Keratinocyte (primary cell): Measurements from ENCODE around the gene CLEC16A. TPM values are rescaled to one million over a fixed set of nuclear protein-coding genes. Genes with fewer than 3 reads are reported as not detected.
A peak's percentile ranks its signal among the peaks of the same experiment; 100 is the strongest.
"Not testable (repeated sequence)": the region's sequence is repeated elsewhere in the genome, so short reads cannot be mapped to it uniquely, and the experiment has no call there.

ENCODE experiments used
- DNase-seq: peaks from one replicate; pipeline ENCODE4 v3.0.0-alpha.2; 2011; ENCODE audit warnings: low read depth, missing footprints, low spot score
- FAIRE-seq: peaks from 2 replicates; lab custom pipeline; 2011; peaks lifted over from hg19 to GRCh38; lab: Jason Lieb, UNC
- H2AFZ ChIP-seq: 2 replicates; pipeline ENCODE4 v1.6.0; 2012; ENCODE audit warnings: low read length, control low read depth, inconsistent platforms; ENCODE audit not compliant: control insufficient read depth
- H3K27ac ChIP-seq: 2 replicates; pipeline ENCODE4 v1.5.1; 2011; ENCODE audit warnings: low read length; ENCODE audit not compliant: control insufficient read depth, insufficient read depth
- H3K27me3 ChIP-seq: 3 replicates; pipeline ENCODE4 v1.6.0; 2011; ENCODE audit warnings: low read length; ENCODE audit not compliant: control insufficient read depth, insufficient read depth; ENCODE audit errors: extremely low read depth
- H3K36me3 ChIP-seq, 2 experiments: 2 replicates in 1 of 2; 3 replicates in 1 of 2; pipeline ENCODE4 v1.5.1; 2011; ENCODE audit warnings: low read length in 2 of 2, mild to moderate bottlenecking in 1 of 2; ENCODE audit not compliant: control insufficient read depth in 2 of 2, insufficient read depth in 2 of 2; ENCODE audit errors: extremely low read depth in 1 of 2
- H3K4me1 ChIP-seq: 3 replicates; pipeline ENCODE4 v1.5.1; 2011; ENCODE audit warnings: low read length; ENCODE audit not compliant: control insufficient read depth, insufficient read depth; ENCODE audit errors: extremely low read depth
- H3K4me2 ChIP-seq: 3 replicates; pipeline ENCODE4 v1.6.0; 2011; ENCODE audit warnings: low read depth, low read length; ENCODE audit not compliant: control insufficient read depth, insufficient read depth; ENCODE audit errors: extremely low read depth
- H3K4me3 ChIP-seq, 3 experiments: fragments of 200-600 bp in 1 of 3; sonication (generic) in 1 of 3; 2 replicates in 2 of 3; 3 replicates in 1 of 3; pipeline ENCODE4 v1.5.1; 2011 to 2016; ENCODE audit warnings: low read length in 3 of 3, mild to moderate bottlenecking in 3 of 3, control low read depth in 2 of 3, inconsistent platforms in 1 of 3, low read depth in 1 of 3, mixed read lengths in 1 of 3, mixed run types in 1 of 3, moderate library complexity in 1 of 3; ENCODE audit not compliant: control insufficient read depth in 2 of 3, insufficient read depth in 2 of 3; ENCODE audit errors: extremely low read depth in 1 of 3
- H3K79me2 ChIP-seq: 2 replicates; pipeline ENCODE4 v1.6.0; 2012; ENCODE audit warnings: low read length; ENCODE audit not compliant: control insufficient read depth, insufficient read depth
- H3K9ac ChIP-seq: 3 replicates; pipeline ENCODE4 v1.6.0; 2011; ENCODE audit warnings: low read length; ENCODE audit not compliant: control insufficient read depth, insufficient read depth; ENCODE audit errors: extremely low read depth
- H3K9me1 ChIP-seq: 3 replicates; pipeline ENCODE4 v1.6.0; 2011; ENCODE audit warnings: low read length; ENCODE audit not compliant: control insufficient read depth, insufficient read depth; ENCODE audit errors: extremely low read depth
- H3K9me3 ChIP-seq: 2 replicates; pipeline ENCODE4 v1.5.1; 2012; ENCODE audit warnings: low read depth, low read length; ENCODE audit not compliant: control insufficient read depth
- H4K20me1 ChIP-seq: 3 replicates; pipeline ENCODE4 v1.6.0; 2011; ENCODE audit warnings: low read length; ENCODE audit not compliant: control insufficient read depth, insufficient read depth; ENCODE audit errors: extremely low read depth
- CTCF ChIP-seq, 3 experiments: IDR thresholded peaks in 1 of 3; conservative IDR thresholded peaks in 1 of 3; optimal IDR thresholded peaks in 1 of 3; 2 replicates in 2 of 3; 3 replicates in 1 of 3; pipeline versions ENCODE3 to v1.5.1; 2011; ENCODE audit warnings: low read length in 3 of 3, mild to moderate bottlenecking in 3 of 3, moderate library complexity in 2 of 3, control low read depth in 1 of 3, inconsistent platforms in 1 of 3; ENCODE audit not compliant: insufficient read depth in 2 of 3; ENCODE audit errors: extremely low read depth in 1 of 3
- dilution Hi-C: fragments of 300-500 bp; cut with MboI; formaldehyde crosslinking; loops from one replicate; pipeline ENCODE4 v1.7.0; 2020; ENCODE audit warnings: low sequenced_read_pairs; ENCODE audit not compliant: extremely low pct_ligation_motif_present
- polyA plus RNA-seq, 5 experiments: library from polyadenylated mRNA; depleted of rRNA in 3 of 5; stranded (reverse) in 3 of 5; stranded (forward) in 1 of 5; unstranded in 1 of 5; fragments of >200 nt; gene quantifications; 1 replicate in 1 of 5; 2 replicates in 3 of 5; 3 replicates in 1 of 5; pipeline versions ENCODE4 v1.2.1 to v1.2.3, GENCODE V29; 2011 to 2012; ENCODE audit warnings: missing spikeins in 2 of 5, low read depth in 1 of 5, low replicate concordance in 1 of 5

The CLEC16A gene
- polyA plus RNA-seq, 1 donor (not counting 4 experiments of a cell fraction or from before 2014, with no cell fraction given) = 9.5 TPM

DNA sequence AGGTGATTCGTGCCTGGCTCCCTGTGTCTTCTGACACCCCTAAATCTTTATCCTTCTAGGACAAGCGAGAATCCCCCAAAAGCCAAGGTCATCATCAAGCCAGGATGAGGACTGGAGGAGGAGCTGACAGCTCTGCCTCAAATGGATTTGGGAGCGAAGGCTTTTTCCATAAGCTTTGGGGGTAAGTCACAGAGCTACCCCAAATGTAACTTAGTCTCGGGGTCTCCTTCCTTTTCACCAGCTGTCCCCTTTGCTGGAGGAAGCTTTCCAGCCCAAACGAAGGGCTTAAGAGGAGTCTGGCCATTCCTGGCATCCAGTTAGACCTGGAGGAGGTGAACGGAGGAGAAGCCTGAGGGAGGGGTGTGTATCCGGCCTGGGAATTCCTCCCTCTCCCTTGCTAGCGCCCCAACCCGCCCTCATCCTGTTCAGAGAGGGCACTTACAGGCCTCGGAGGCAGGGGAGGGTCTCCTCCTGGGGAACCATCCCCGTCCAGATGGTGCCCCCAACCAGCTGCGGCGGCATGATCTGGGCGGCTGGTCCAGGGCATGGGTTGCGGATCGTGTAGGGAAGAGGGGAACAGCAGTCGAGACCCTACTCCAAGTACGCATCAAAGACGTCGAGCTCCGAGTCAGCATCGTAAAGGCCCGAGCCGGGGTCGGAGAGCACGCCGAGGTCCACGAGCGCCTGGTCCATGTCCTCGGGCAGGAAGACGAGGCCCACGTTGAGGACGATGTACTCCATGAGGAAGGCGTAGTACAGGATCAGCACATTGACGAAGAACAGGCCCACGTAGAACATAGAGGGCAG is 3.0 kb upstream of the CLEC16A start:
- Histone ChIP-seq H3K4me1 (peaks cover 52% of the 10 kb centered on the region), H3K27me3 (no peaks in the 10 kb centered on the region), H3K27ac (peak overlapping the region; percentile 38), H3K4me2 (peak overlapping the region; percentile 92), H3K9me3 (no peaks in the 10 kb centered on the region), H3K4me3 (peak overlapping the region; percentile 65 to 84 (median 80)), H4K20me1 (peaks cover 31% of the 10 kb centered on the region), H3K36me3 (peaks cover 8 to 23% of the 10 kb centered on the region in 2 experiments), H3K79me2 (peaks cover 71% of the 10 kb centered on the region), H2AFZ (no peak overlapping the region), H3K9me1 (peaks cover 5% of the 10 kb centered on the region), H3K9ac (peak overlapping the region; percentile 70)
- DNase-seq (no peak), FAIRE-seq (no peak)
- TF ChIP-seq CTCF (optimal IDR thresholded peaks at IDR 0.05 in 1 of 3, IDR thresholded peaks at IDR 0.05 in 1 of 3, conservative IDR thresholded peaks at IDR 0.05 in 1 of 3; ENCODE audit: extremely low read depth in 1 of 3, insufficient read depth in 2 of 3, low read length in 3 of 3) = no peak
- dilution Hi-C loops = no loop called here

GRCh38 chr16:10941935-10942351 is 2.4 kb upstream of the CLEC16A start:
- peaks cover 4 to 23% of the 10 kb centered on the region in 2 experiments for H3K36me3 ChIP-seq
- H3K79me2 ChIP-seq = peaks cover 72% of the 10 kb centered on the region
- DNase-seq, H3K4me2 ChIP-seq, H3K27me3 ChIP-seq, H3K9me1 ChIP-seq, H3K9me3 ChIP-seq, FAIRE-seq, dilution Hi-C loops, H2AFZ ChIP-seq: not testable (repeated sequence)
- H3K27ac ChIP-seq = peak overlapping the region; percentile 10
- H3K4me1 ChIP-seq = peaks cover 58% of the 10 kb centered on the region
- peaks cover 31% of the 10 kb centered on the region for H4K20me1 ChIP-seq
- peak overlapping the region; percentile 70 for H3K9ac ChIP-seq
- H3K4me3 ChIP-seq = peak overlapping the region; percentile 65 to 84 (median 80)
